Measurements from ENCODE around the gene PRPS1.

GRCh38 chrX:107601759-107602158 lies 26.6 kb upstream of the PRPS1 start:
- no peak for TF ChIP-seq CTCF (IDR thresholded peaks at IDR 0.05)
- TF ChIP-seq ZFX (IDR thresholded peaks at IDR 0.05; ENCODE audit: borderline replicate concordance), result no peak
